GM19468 (cell line): Measurements from ENCODE around the gene AGTPBP1.
"Not testable (repeated sequence)": the region's sequence is repeated elsewhere in the genome, so short reads cannot be mapped to it uniquely, and the experiment has no call there.

Source experiments
- ATAC-seq: cut with Tn5 transposase; IDR thresholded peaks from one replicate; pipeline ENCODE4 v1.9.1; 2021; ENCODE audit warnings: mild to moderate bottlenecking, moderate library complexity, moderate number of reproducible peaks; ENCODE audit not compliant: unreplicated experiment; ENCODE audit errors: extremely low read depth

The AGTPBP1 gene

GRCh38 chr9:85645909-85646627, 95.7 kb downstream of the AGTPBP1 start:
- no peak for ATAC-seq

GRCh38 chr9:85640425-85640824, 101.3 kb downstream of the AGTPBP1 start:
- no peak for ATAC-seq

- no peak for ATAC-seq
These were observed 102.0 kb downstream of the AGTPBP1 start for GRCh38 chr9:85639675-85640186.

GRCh38 chr9:85631809-85632208, 109.9 kb downstream of the AGTPBP1 start:
- ATAC-seq: no peak

- no peak for ATAC-seq
These were observed 111.1 kb downstream of the AGTPBP1 start for GRCh38 chr9:85630676-85631075.

GRCh38 chr9:85617141-85617670, 124.5 kb downstream of the AGTPBP1 start:
- no peak for ATAC-seq

- ATAC-seq: no peak
These were observed 126.0 kb downstream of the AGTPBP1 start for GRCh38 chr9:85615792-85616191.

- ATAC-seq: peak; percentile 83
These were observed 131.5 kb downstream of the AGTPBP1 start for GRCh38 chr9:85610074-85610860.

- ATAC-seq: no peak
These were observed 135.8 kb downstream of the AGTPBP1 start for GRCh38 chr9:85605905-85606304.

GRCh38 chr9:85603936-85604335, 137.8 kb downstream of the AGTPBP1 start:
- no peak for ATAC-seq

GRCh38 chr9:85602742-85603141, 139.0 kb downstream of the AGTPBP1 start:
- ATAC-seq: no peak

GRCh38 chr9:85600675-85601263, 141.0 kb downstream of the AGTPBP1 start:
- no peak for ATAC-seq

GRCh38 chr9:85599540-85600105, 142.1 kb downstream of the AGTPBP1 start:
- ATAC-seq: no peak

GRCh38 chr9:85594316-85594715, 147.4 kb downstream of the AGTPBP1 start:
- ATAC-seq: no peak

GRCh38 chr9:85586684-85587083, 155.1 kb downstream of the AGTPBP1 start:
- ATAC-seq: no peak

- no peak for ATAC-seq
These were observed 164.3 kb downstream of the AGTPBP1 start for GRCh38 chr9:85577353-85577952.

- no peak for ATAC-seq
These were observed 165.9 kb downstream of the AGTPBP1 start for GRCh38 chr9:85575868-85576267.

- not testable (repeated sequence) for ATAC-seq
These were observed 168.2 kb downstream of the AGTPBP1 start for GRCh38 chr9:85573546-85573945.

- ATAC-seq: not testable (repeated sequence)
These were observed 168.8 kb downstream of the AGTPBP1 start for GRCh38 chr9:85572917-85573316.

- ATAC-seq: no peak
These were observed 171.8 kb downstream of the AGTPBP1 start for GRCh38 chr9:85569988-85570387.
